ENCODE data around the gene CADM2. TPM values are rescaled to one million over a fixed set of nuclear protein-coding genes. Genes with fewer than 3 reads are reported as not detected.

CADM2 gene
- total RNA-seq, 4 donors from 2014 or later: 9.6 to 16.2 (median 11.5) TPM

GRCh38 chr3:85758442-85758841 is 799.7 kb downstream of the CADM2 start:
- intact Hi-C loops (cut with DNase I): no loop called here
- H3K27me3 ChIP-seq: no peaks in the 10 kb centered on the region
- H3K9me3 ChIP-seq: peaks cover 0 to 6% (median 0%) of the 10 kb centered on the region in 4 donors
- H3K36me3 ChIP-seq: no peaks in the 10 kb centered on the region
- TF ChIP-seq CTCF (IDR thresholded peaks at IDR 0.05) (no peak), EP300 (IDR thresholded peaks at IDR 0.05) (no peak), POLR2AphosphoS5 (IDR thresholded peaks at IDR 0.05) (no peak), POLR2A (IDR thresholded peaks at IDR 0.05; ENCODE audit: low read depth) (no peak)
- no peak overlapping the region for H3K27ac ChIP-seq (replicated peaks in 1 of 4)
- no peaks in the 10 kb centered on the region for H3K4me1 ChIP-seq
- no peak for DNase-seq (ENCODE audit: extremely low spot score)
- no peak overlapping the region for H3K4me3 ChIP-seq

GRCh38 chr3:85760342-85760741 is 801.6 kb downstream of the CADM2 start:
- no peaks in the 10 kb centered on the region for H3K4me1 ChIP-seq
- H3K4me3 ChIP-seq: no peak overlapping the region
- peaks cover 0 to 6% (median 0%) of the 10 kb centered on the region in 4 donors for H3K9me3 ChIP-seq
- TF ChIP-seq EP300 (IDR thresholded peaks at IDR 0.05): no peak
- TF ChIP-seq POLR2A (IDR thresholded peaks at IDR 0.05; ENCODE audit: low read depth): no peak
- no peak for TF ChIP-seq POLR2AphosphoS5 (IDR thresholded peaks at IDR 0.05)
- TF ChIP-seq CTCF (IDR thresholded peaks at IDR 0.05): no peak
- no peak overlapping the region for H3K27ac ChIP-seq (replicated peaks in 1 of 4)
- intact Hi-C loops (cut with DNase I): no loop called here
- no peaks in the 10 kb centered on the region for H3K36me3 ChIP-seq
- H3K27me3 ChIP-seq: no peaks in the 10 kb centered on the region
- no peak for DNase-seq (ENCODE audit: extremely low spot score)
- 81% methylated on average over 3 of the region's 3 CpGs for WGBS

GRCh38 chr3:85780806-85781205 is 822.0 kb downstream of the CADM2 start:
- peaks cover 0 to 2% (median 0%) of the 10 kb centered on the region in 4 donors for H3K27me3 ChIP-seq
- intact Hi-C loops (cut with DNase I): no loop called here
- H3K27ac ChIP-seq (replicated peaks in 1 of 4): no peak overlapping the region
- TF ChIP-seq POLR2AphosphoS5 (IDR thresholded peaks at IDR 0.05): no peak
- no peak for TF ChIP-seq EP300 (IDR thresholded peaks at IDR 0.05)
- TF ChIP-seq POLR2A (IDR thresholded peaks at IDR 0.05; ENCODE audit: low read depth): no peak
- TF ChIP-seq CTCF (IDR thresholded peaks at IDR 0.05): no peak
- no peak overlapping the region for H3K4me3 ChIP-seq
- no peaks in the 10 kb centered on the region for H3K36me3 ChIP-seq
- H3K4me1 ChIP-seq: peaks cover 0 to 21% (median 9%) of the 10 kb centered on the region in 4 donors
- 85% methylated on average over 4 of the region's 4 CpGs for WGBS
- no peaks in the 10 kb centered on the region for H3K9me3 ChIP-seq
- no peak for DNase-seq (ENCODE audit: extremely low spot score)

GRCh38 chr3:85781806-85782205 is 823.0 kb downstream of the CADM2 start:
- H3K4me3 ChIP-seq: no peak overlapping the region
- no peaks in the 10 kb centered on the region for H3K27me3 ChIP-seq
- no peak for DNase-seq (ENCODE audit: extremely low spot score)
- 0% methylated on average over 1 of the region's 1 CpG for WGBS
- no peak overlapping the region for H3K27ac ChIP-seq (replicated peaks in 1 of 4)
- H3K4me1 ChIP-seq: peaks cover 0 to 21% (median 9%) of the 10 kb centered on the region in 4 donors
- intact Hi-C loops (cut with DNase I): no loop called here
- no peaks in the 10 kb centered on the region for H3K36me3 ChIP-seq
- TF ChIP-seq POLR2AphosphoS5 (IDR thresholded peaks at IDR 0.05): no peak
- no peak for TF ChIP-seq CTCF (IDR thresholded peaks at IDR 0.05)
- no peak for TF ChIP-seq POLR2A (IDR thresholded peaks at IDR 0.05; ENCODE audit: low read depth)
- no peak for TF ChIP-seq EP300 (IDR thresholded peaks at IDR 0.05)
- H3K9me3 ChIP-seq: no peaks in the 10 kb centered on the region

GRCh38 chr3:85783291-85783690 is 824.5 kb downstream of the CADM2 start:
- no peak for TF ChIP-seq EP300 (IDR thresholded peaks at IDR 0.05)
- no peak for TF ChIP-seq POLR2A (IDR thresholded peaks at IDR 0.05; ENCODE audit: low read depth)
- no peak for TF ChIP-seq POLR2AphosphoS5 (IDR thresholded peaks at IDR 0.05)
- TF ChIP-seq CTCF (IDR thresholded peaks at IDR 0.05): no peak
- intact Hi-C loops (cut with DNase I): no loop called here
- WGBS: 45% methylated on average over 2 of the region's 2 CpGs
- no peaks in the 10 kb centered on the region for H3K36me3 ChIP-seq
- DNase-seq (ENCODE audit: extremely low spot score): no peak
- no peaks in the 10 kb centered on the region for H3K27me3 ChIP-seq
- peaks cover 0 to 21% (median 9%) of the 10 kb centered on the region in 4 donors for H3K4me1 ChIP-seq
- no peaks in the 10 kb centered on the region for H3K9me3 ChIP-seq
- no peak overlapping the region for H3K4me3 ChIP-seq
- no peak overlapping the region for H3K27ac ChIP-seq (replicated peaks in 1 of 4)
